HG03280 (cell line): ENCODE measurements around the gene NXN.
"Not testable (repeated sequence)": the region's sequence is repeated elsewhere in the genome, so short reads cannot be mapped to it uniquely, and the experiment has no call there.

ENCODE experiments used
- ATAC-seq: cut with Tn5 transposase; IDR thresholded peaks from one replicate; pipeline ENCODE4 v1.9.1; 2021; ENCODE audit warnings: mild to moderate bottlenecking, moderate library complexity; ENCODE audit not compliant: unreplicated experiment

NXN gene

GRCh38 chr17:867238-867637, 112.3 kb downstream of the NXN start:
- not testable (repeated sequence) for ATAC-seq

DNA sequence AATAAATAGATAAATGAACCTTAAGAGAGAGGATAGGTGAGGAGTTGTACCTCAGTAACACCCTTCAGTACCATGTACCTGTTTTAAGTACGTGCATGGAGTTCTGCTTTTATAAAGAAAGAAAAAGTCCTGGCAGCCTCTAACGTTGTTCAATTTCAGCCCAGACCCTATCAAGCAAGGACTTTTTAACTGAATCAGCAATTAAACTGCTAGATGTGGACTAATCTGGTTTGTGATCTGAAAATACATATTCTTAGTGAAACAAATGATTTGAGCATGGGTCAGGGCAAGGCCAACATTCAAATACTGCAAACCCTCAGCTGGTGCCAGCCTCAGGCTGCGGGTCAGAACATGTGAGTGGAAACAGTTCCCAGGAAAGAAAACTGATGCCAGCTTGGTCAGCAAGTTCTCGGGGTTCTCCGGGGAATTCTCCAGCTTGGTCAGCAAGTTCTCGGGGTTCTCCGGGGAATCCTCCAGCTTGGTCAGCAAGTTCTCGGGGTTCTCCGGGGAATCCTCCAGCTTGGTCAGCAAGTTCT, 112.9 kb downstream of the NXN start:
- no peak for ATAC-seq

DNA sequence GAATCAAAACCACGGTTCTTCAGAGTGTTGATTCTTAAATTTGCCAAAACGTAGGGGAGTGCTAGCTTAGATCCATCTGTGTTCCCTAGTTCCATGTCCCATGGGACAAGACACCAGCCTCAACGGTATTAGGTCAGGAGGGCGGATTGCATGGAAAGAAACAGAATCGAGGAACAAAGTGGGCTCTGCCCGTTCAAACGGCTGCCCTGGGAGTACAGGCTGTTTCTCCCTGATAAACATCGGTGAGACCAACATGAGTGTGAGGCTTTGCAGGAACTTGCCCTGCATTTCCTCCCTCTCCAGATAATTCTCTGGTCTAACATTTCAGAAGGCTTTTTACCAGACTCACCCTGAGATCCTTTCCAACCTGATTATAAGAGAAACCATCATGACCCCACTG, 115.3 kb downstream of the NXN start:
- ATAC-seq = no peak

GRCh38 chr17:863880-864279, 115.7 kb downstream of the NXN start:
- ATAC-seq = no peak

DNA sequence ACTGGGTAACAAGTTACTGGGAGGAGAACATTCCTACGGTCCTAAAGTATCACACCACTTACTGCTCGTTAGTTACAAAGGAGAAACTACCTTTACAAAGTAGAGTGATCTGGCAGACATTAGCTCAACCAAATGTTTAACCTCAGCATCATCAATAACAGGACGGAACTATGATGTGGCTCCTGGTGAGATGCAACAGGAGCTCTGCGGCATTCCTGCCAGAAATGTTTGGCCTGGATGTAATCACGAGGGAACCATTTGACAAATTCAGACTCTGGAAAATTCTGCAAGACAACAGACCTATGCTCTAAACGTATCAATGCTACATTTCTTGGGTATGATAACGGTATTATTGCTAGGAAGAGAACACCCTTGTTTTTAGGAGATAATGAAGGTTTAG, 117.0 kb downstream of the NXN start:
- ATAC-seq = no peak

- no peak for ATAC-seq
Measured at GRCh38 chr17:861364-861763, 118.2 kb downstream of the NXN start.

DNA sequence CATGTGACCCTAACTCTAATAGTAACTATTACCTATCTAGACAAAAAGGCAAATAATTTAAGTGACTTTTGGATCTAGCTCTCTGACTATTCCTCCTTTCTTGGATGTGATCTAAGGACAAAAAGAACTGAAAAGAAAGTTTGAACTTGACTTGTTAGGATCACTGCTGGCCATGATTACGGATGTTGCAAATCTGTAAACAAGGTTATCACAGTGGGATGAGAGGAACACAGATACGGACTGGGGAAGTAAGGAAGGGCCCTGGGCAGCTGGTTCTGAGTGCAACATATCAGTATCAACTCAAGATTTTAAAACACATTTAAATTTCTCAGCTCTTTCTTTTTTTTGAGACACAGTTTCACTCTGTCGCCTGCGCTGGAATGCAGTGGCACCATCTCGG, 118.8 kb downstream of the NXN start:
- no peak for ATAC-seq

DNA sequence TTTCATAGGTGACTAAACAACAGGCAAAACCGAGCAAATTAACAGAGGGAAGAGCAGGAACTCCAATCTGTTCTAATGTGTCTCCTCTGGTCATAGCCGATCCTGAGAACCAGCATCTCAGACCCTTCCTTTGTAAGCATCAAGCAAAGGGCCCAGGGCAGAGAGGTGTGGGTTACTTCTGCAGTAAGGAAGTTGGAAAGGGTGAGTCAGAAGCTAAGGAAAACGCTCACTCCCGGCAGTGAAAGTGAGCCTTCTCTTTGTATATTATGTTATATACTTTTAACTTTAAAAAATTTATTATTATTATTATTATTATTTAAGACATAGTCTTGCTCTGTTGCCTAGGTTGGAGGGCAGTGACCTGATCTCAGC, 119.8 kb downstream of the NXN start:
- no peak for ATAC-seq

GRCh38 chr17:859061-859823, 120.3 kb downstream of the NXN start:
- no peak for ATAC-seq

DNA sequence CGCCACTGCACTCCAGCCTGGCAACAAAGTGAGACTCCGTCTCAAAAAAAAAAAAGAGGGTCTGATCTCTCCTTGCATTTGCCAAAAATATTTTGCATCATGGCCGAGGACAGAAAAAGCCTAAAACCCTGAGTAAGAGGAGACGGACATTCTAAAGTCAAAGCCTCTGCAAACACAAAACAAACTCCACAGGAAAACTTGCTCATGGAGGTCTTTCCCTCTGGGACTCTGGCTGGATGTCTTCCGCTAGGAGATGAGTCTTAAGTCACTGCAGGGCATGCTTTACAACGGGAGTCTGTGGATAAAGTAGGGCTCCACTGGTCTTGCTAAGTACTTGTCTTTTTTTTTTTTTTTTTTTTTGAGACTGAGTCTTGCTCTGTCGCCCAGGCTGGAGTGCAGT, 123.4 kb downstream of the NXN start:
- ATAC-seq = no peak

- ATAC-seq = no peak
Measured at GRCh38 chr17:855569-855968, 124.0 kb downstream of the NXN start.

DNA sequence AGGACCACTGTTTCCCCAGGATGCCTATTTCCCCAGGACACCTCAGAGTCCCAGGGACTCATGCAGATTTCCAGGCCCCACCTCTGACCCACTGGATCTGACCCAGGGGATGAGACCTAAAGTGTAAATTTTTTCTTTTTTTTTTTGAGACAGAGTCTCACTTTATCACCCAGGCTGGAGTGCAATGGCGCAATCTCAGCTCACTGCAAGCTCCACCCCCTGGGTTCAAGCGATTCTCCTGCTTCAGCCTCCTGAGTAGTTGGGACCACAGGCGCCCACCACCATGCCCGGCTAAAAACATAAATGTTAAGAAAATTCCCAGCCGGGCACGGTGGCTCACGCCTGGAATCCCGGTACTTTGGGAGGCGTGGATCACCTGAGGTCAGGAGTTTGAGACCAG, 126.7 kb downstream of the NXN start:
- ATAC-seq = not testable (repeated sequence)

DNA sequence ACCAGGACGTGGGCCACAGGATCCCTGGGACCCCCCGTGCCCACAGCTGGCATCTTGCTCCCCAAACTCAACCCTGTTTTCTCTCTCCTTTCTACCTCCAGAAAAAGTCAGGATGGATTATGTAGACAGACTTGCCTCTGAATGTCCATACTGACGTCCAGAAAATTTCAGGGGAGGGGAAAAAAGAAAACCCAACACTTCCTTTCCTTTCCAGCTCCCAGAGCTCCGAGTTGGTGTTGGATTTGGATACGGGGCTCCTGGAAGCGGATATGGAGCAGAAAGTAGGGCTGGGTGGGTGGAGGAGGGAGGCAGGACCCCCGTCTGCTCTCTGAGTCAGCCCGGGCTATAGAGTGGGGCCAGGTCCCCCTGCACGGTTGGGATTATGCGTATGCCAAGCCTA, 127.2 kb downstream of the NXN start:
- no peak for ATAC-seq

- ATAC-seq = no peak
Measured at GRCh38 chr17:851924-852323, 127.7 kb downstream of the NXN start.

GRCh38 chr17:850851-851763, 128.5 kb downstream of the NXN start:
- ATAC-seq = no peak

- ATAC-seq = no peak
Measured at GRCh38 chr17:850086-850850, 129.3 kb downstream of the NXN start.

DNA sequence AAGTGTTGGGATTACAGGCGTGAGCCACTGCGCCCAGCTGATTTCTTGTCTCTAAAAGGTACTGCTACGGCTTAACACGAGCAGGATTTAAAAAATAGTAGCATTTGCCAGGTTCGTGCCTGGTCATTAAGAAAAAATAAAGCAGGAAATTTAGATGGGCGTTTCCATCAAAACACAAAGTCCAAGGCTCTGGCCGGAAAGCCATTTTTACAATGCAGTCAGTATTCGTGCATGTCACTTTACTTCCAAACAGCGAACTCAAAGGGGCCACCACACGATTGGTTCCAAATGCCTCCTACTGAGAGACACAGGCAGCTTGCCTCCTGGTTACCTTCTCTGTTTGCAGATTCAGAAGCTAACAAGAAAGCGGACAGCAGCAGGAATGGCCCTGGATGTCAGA, 131.2 kb downstream of the NXN start:
- ATAC-seq = no peak

DNA sequence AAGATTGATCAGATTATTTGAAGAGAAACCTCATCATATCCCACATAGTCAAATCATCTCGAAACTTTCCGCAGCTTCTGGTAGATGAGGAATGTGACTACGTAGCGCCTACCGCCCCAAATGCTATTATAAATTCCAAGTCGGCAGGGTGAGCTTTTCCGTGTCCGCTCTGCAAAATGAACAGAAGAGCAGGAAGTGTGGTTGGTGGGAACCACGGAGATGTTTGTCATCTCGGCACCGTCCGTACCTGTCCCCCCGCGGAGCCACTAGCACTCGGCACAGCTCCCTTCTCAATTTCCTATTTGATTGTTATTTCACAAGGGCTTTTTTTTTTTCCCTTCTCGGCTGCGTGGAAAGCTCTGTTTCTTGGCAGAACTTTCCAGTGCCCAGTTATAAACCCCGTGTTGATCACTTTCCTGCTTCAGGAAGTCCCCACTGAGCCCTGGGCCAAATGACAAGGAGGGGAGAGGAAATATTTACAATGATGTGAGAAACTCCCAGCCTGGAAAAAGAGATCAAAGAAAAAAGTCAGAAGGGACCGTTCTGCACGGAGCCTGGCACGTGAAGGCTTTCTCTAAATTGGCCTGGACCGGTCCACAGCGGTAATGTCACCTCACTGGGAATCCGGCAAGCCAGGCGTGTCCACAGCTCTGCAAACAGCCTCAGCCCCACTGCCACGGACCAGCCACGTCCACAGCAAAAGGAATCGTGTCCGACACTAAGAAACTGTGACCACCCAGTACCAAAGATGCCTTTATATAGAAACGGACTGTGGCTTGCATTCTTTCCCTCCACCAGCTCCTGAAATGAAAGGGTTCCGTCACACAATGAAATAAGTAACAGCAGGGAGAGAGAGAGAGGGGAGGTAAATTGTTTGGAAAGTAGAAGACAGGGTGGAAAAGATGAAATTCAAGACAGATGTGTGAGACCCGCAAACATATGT, 132.4 kb downstream of the NXN start:
- ATAC-seq = no peak

DNA sequence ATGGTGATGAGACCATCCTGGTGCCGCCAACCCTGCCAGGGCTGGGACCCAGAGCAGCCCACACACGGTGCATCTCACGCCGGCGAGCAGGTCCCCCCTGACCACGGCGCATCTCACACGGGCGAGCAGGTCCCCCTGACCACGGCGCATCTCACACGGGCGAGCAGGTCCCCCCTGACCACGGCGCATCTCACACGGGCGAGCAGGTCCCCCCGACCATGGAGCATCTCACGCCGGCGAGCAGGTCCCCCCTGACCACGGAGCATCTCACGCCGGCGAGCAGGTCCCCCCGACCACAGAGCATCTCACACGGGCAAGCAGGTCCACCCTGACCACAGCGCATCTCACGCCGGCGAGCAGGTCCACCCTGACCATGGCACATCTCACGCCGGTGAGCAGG, 138.3 kb downstream of the NXN start:
- ATAC-seq = no peak

DNA sequence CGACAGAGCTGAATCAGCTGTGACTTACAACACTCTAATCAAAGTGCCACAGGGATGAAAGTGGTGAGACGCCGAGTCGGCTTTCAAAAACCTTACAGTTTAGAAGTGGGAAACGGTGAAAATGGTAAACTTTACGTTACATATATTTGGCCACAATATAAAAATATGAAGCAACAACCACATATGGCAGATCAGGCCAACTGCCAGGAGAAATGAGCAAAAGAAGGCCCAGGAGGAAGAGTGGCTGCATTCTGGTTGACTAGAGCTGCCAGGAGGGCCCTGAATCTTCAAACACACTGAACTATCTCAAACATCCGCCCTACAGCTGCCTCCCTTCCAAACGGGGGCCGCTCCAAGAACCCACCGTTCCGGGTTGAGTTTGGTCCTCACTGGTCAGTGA, 141.1 kb downstream of the NXN start:
- no peak for ATAC-seq
